Measurements from ENCODE around the gene SERPINA4.

GRCh38 chr14:94572637-94573303, 11.5 kb downstream of the SERPINA4 start:
- no peak for TF ChIP-seq GATA3 (IDR thresholded peaks at IDR 0.05; ENCODE audit: low read depth, low read length)
- TF ChIP-seq GATA2 (IDR thresholded peaks at IDR 0.05; ENCODE audit: low read depth, low read length), result no peak
